ENCODE results near the gene METTL2A.
"Not testable (repeated sequence)": the region's sequence is repeated elsewhere in the genome, so short reads cannot be mapped to it uniquely, and the experiment has no call there.

METTL2A gene, protein sequence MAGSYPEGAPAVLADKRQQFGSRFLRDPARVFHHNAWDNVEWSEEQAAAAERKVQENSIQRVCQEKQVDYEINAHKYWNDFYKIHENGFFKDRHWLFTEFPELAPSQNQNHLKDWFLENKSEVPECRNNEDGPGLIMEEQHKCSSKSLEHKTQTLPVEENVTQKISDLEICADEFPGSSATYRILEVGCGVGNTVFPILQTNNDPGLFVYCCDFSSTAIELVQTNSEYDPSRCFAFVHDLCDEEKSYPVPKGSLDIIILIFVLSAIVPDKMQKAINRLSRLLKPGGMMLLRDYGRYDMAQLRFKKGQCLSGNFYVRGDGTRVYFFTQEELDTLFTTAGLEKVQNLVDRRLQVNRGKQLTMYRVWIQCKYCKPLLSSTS

GRCh38 chr17:62423647-62424461, at the start of gene METTL2A:
METTL2A (plus strand) TSS chr17:62423897; CDS start chr17:62423903, 6 bp downstream.
- DNase-seq, result peak; percentile 85

GRCh38 chr17:62380253-62380652, 43.4 kb upstream of the METTL2A start, which contains the start of gene EFCAB3:
EFCAB3 (plus strand) TSS chr17:62380553; CDS start chr17:62382980, 2,427 bp downstream.
- DNase-seq, result no peak

- DNase-seq, result no peak
Observed at GRCh38 chr17:62381561-62381960, 42.1 kb upstream of the METTL2A start.

DNA sequence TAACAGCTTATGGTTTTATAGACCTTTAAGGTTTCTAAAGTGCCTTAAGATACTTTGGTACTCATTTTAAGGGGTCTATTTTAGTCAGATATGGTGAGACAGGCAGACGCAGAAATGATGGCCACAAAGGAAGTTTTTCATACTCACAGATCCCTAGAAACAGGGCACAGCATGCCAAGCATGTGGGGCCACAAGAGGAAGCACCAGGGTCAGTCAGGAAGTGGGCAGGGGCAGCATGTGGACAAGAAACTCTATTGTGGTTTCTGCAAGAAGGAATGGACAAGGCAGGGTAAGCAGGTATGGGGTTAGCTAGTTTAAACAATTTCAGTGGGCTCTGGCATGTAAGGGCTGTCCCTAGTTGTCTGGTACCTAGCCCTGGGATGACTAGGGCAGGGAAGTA, 34.8 kb upstream of the METTL2A start:
- DNase-seq, result no peak

- no peak for DNase-seq
Observed at GRCh38 chr17:62392908-62393307, 30.8 kb upstream of the METTL2A start.

DNA sequence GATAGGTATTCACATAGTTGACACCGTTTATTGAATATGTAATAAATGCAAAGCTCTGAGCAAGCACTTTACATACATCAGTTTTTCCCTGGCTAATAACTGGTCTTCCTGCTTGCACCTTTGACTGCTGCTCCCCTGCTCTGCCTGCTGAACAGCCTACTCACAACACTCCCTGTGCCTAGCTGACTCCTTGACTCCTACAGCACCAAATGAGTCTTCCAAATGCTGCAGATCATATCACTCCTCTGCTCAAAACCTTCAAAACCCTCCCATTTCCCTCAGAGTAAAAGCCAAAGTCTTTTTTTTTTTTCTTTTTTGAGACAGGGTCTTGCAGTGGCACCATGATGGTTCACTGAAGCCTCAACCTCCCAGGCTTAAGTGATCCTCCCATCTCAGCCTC, 24.8 kb upstream of the METTL2A start:
- DNase-seq, result no peak

DNA sequence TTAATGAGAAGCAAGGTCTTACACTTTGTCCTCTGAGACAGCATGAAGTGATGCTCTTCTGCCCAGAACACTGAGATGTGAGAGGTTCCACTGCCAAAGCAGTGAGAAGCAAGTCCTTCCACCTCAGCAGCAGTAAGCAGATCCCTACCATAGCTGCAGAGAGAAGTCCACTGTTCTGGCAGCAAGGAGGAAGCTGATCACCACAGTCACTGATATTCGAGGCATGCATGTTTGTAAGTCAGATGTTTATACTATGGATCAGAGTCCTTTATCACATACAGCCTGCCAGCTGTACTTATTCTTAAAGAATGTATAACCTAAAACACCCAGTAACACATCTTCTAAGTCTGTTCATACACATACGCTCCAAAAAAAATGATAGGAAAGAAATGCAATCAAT, 18.2 kb upstream of the METTL2A start:
- DNase-seq, result no peak

DNA sequence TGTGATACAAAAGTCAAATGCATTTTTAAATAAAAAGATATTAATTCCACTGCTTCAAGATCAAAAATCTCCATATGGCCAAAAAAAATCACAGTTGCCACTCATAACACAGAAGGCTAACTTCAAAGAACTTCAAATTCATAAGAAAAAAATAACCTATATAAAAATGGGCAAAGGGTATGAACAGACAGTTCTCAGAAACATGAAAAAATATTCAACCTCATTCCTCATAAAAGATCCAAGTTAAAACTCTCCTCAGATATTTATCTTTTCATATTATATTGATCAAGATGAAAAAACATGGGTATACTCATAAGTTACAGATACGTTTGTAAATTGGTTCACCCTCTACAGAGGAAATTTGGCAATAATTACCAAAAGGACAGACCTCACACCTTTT, 10.6 kb upstream of the METTL2A start:
- DNase-seq, result not testable (repeated sequence)

DNA sequence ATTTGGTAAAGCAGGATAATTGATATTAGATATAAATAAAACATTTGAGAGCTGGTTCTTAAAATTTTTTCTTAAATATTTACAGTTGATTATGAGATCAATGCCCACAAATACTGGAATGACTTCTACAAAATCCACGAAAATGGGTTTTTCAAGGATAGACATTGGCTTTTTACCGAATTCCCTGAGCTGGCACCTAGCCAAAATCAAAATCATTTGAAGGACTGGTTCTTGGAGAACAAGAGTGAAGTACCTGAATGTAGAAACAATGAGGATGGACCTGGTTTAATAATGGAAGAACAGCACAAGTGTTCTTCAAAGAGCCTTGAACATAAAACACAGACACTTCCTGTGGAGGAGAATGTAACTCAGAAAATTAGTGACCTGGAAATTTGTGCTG, 2.5 kb downstream of the METTL2A start:
- DNase-seq, result not testable (repeated sequence)

GRCh38 chr17:62435251-62435650, 11.6 kb downstream of the METTL2A start:
- not testable (repeated sequence) for DNase-seq

GRCh38 chr17:62441181-62441580, 17.5 kb downstream of the METTL2A start:
- DNase-seq, result not testable (repeated sequence)

GRCh38 chr17:62444063-62444462, 20.4 kb downstream of the METTL2A start:
- no peak for DNase-seq

GRCh38 chr17:62445791-62446190, 22.1 kb downstream of the METTL2A start:
- not testable (repeated sequence) for DNase-seq

DNA sequence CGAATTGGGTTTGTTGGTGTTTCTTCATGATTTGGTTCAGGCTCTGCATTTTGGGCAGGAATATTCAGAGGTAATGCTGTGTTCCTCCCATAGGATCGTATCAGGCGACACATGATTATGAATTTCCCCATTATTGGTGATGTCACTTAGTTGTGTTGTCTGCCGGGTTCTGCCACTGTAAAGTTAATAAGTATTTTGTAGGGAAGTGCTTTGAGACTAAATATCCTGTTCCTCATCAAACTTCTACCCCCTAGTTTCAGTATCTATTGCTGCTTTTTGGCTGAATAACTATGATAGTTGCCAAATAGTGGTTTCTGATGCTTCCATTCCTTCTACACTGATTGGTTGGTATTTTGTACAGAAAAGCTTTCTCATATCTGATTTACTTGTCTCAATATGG, 28.5 kb downstream of the METTL2A start:
- not testable (repeated sequence) for DNase-seq

- DNase-seq, result not testable (repeated sequence)
Observed at GRCh38 chr17:62453041-62453440, 29.3 kb downstream of the METTL2A start.

DNA sequence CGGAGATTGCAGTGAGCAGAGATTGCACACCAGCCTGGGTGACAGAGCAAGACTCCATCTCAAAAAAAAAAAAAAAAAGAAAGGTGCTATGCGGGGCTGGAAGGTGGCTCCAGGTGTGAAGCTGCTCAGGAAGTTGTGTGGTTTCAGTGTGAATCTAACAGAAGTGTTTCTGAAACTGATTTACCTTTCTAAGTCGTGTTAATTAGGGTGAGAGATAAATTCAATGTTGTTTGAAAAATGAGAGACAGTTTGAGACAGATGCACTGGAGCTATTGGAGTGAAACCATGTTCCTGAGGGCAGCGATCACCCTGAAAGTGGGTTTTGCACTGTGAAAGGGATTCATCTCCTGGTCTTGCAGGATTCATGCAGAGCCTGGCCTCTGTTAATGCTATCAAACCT, 30.0 kb downstream of the METTL2A start:
- DNase-seq, result not testable (repeated sequence)

GRCh38 chr17:62454111-62454510, 30.4 kb downstream of the METTL2A start:
- not testable (repeated sequence) for DNase-seq

- no peak for DNase-seq
Observed at GRCh38 chr17:62456016-62456415, 32.3 kb downstream of the METTL2A start.

DNA sequence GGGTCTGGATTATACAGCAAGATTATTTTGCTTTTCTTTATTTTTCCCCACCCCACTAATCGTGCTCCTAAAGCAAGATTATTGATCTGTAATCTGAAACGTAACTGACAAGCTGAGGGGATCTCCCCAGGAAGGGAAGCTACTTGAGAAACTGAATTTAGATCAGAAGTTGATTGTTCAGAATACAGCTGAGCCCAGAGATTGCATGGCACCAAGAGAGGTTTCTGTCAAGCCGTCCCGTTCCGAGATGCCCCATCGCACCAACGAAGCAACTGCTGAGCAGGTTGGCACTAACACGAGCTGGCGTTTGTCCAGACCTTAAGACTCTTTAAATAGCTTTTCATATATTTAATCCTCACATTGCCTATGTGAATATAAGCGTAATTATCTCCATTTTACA, 34.8 kb downstream of the METTL2A start:
- DNase-seq, result not testable (repeated sequence)

DNA sequence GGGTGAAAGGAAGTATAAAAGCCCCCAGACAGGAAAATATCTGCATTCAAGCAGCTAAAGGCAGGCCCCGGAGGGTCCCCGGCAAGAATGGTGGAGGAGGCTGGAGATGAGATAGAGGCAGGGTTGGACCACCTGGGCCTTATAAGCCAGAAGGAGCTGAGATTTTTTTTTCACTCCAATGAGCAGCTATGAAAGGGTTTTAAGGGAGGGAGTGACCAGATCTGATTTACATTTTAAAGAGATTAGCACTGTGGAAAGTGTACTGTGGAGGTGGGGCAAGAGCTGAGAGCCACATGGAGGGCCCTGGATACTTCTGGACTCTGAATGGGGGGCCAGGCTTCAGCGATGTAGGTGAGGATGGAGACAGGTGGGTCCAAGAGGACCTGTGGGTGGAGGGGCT, 40.7 kb downstream of the METTL2A start:
- DNase-seq, result not testable (repeated sequence)

- DNase-seq, result not testable (repeated sequence)
Observed at GRCh38 chr17:62465271-62465670, 41.6 kb downstream of the METTL2A start.

GRCh38 chr17:62470666-62471379, 47.1 kb downstream of the METTL2A start:
- peak; percentile 52 for DNase-seq

DNA sequence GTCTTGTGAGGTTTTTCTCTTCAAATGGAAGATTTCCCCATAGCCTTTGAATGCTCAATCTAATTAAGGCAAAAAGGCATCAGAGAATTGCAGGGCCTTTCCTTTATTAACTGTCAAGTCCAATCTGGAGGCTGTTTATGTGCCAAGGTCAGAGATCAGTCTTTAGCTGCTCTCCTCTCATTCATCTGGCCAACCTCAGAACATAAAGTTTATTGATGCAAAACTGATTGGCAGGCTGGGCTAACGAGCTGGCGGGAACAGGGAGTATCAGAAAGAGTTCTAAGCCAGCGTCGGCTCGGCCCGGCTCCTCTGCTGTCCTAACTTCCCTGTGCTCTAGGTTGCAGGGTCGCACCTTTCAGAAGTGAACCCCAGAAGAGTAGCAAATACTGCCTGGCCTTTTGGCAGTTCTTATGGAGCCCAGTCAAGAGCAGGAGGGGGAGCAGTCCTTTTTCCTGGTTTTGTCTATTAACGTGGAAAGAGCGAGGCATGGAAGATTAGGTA, 47.7 kb downstream of the METTL2A start:
- not testable (repeated sequence) for DNase-seq
